NT2/D1 (cell line): ENCODE data around the gene CLDND1.

Experiments used
- DNase-seq: peaks from one replicate; pipeline ENCODE4 v3.0.0-alpha.2; 2011; ENCODE audit warnings: low read depth, low spot score
- H3K27me3 ChIP-seq: 2 replicates; pipeline ENCODE4 v1.6.0; 2011; ENCODE audit warnings: mild to moderate bottlenecking; ENCODE audit not compliant: insufficient read length, insufficient read depth
- H3K36me3 ChIP-seq: 2 replicates; pipeline ENCODE4 v1.6.1; 2011; ENCODE audit warnings: mild to moderate bottlenecking, low read length, mixed read lengths; ENCODE audit not compliant: insufficient read depth, insufficient read length
- H3K4me1 ChIP-seq: 2 replicates; pipeline ENCODE4 v1.5.1; 2011; ENCODE audit not compliant: insufficient read depth, insufficient read length
- H3K4me3 ChIP-seq: 2 replicates; pipeline ENCODE4 v1.5.1; 2011; ENCODE audit warnings: low read depth; ENCODE audit not compliant: insufficient read length
- H3K9ac ChIP-seq: 2 replicates; pipeline ENCODE4 v1.6.0; 2011; ENCODE audit warnings: low read depth; ENCODE audit not compliant: insufficient read length
- H3K9me3 ChIP-seq: 2 replicates; pipeline ENCODE4 v1.5.1; 2011; ENCODE audit warnings: mild to moderate bottlenecking, low read length; ENCODE audit not compliant: insufficient read depth
- SUZ12 ChIP-seq: IDR thresholded peaks from 2 replicates; pipeline ENCODE4 v1.6.1; 2011; ENCODE audit not compliant: insufficient read length, insufficient read depth; ENCODE audit errors: extremely low read depth
- YY1 ChIP-seq: IDR thresholded peaks from 2 replicates; pipeline ENCODE4 v1.6.1; 2011; ENCODE audit not compliant: insufficient read length, insufficient read depth
- ZNF274 ChIP-seq: IDR thresholded peaks from 2 replicates; pipeline ENCODE4 v1.6.1; 2011; ENCODE audit warnings: mild to moderate bottlenecking, low read depth, low read length

Gene CLDND1

GRCh38 chr3:98497381-98497780, 25.3 kb downstream of the CLDND1 start, which contains the start of gene OR5K2:
OR5K2 (plus strand) TSS chr3:98497681; CDS start chr3:98497681, 0 bp downstream.
- H3K4me1 ChIP-seq: no peaks in the 10 kb centered on the region
- no peak within 1 kb of the TSS for H3K4me3 ChIP-seq
- H3K9ac ChIP-seq: no peak within 1 kb of the TSS
- TF ChIP-seq SUZ12 (no peak), ZNF274 (no peak), YY1 (no peak)
- H3K36me3 ChIP-seq: no peaks in the 10 kb centered on the region
- no peaks in the 10 kb centered on the region for H3K9me3 ChIP-seq
- H3K27me3 ChIP-seq: no peaks in the 10 kb centered on the region
- DNase-seq: no peak

DNA sequence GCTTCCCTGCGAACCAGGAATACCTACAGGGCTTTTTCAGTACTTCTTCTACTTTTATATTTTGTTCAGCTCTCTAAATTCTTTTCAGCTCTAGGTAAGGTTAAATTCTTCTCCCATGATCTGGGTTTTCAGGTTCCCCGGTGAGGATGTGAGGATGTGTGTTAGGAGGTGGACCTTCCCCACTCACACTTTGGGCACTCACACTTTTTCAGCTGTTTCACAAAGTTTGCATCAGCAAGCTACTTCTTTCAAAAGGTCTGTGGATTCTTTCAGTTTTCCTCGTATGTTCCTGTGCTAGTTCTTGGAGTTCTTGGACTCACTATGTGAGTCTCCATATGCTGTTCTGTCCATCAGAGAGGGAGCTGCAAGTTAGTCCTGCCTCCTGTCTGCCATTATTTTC, 39.1 kb downstream of the CLDND1 start:
- Histone ChIP-seq H3K27me3 (no peaks in the 10 kb centered on the region), H3K4me3 (no peak overlapping the region), H3K9ac (no peak overlapping the region), H3K9me3 (no peaks in the 10 kb centered on the region; the same call in 1 of the 2 replicates), H3K4me1 (no peaks in the 10 kb centered on the region), H3K36me3 (no peaks in the 10 kb centered on the region)
- TF ChIP-seq SUZ12: no peak
- TF ChIP-seq YY1: no peak
- TF ChIP-seq ZNF274: no peak
- no peak for DNase-seq

DNA sequence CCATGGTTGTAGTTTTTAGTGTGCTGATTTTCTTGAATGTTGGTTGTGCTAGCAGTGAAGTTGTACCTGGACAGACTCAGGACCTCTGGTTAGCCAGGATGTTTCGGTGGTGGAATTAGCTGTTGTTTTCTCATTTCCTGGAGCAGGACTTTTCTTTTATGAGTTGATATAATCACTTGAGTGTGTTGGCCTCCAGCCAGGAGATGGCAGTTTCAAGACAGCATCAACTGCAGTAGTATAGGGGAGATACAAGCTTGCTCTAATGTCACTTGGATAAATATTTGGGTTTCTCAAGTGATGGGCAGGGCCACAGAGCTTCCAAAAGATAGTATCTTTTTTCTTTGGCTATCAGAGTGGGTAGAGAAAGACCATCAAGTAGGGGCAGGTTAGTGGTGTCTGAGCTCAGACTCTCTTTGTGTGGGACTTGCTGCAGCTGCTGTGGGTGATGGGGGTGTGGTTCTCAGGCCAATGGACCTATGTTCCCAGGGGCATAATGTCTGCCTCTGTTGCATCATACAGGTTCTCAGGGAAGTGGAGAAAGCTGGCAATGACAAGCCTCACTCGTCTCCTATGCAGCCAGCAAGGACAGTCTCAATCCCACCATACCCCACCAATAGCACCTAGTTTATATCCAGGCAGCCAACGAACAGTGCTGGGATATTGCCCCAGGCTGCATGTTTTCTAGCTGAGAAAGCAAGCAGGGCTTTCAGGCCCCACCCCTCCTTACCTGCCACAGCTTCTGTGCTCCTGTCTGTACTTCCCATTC, 39.8 kb downstream of the CLDND1 start:
- TF ChIP-seq YY1 (no peak), SUZ12 (no peak), ZNF274 (no peak)
- Histone ChIP-seq H3K4me1 (no peaks in the 10 kb centered on the region), H3K9ac (no peak overlapping the region), H3K4me3 (no peak overlapping the region), H3K9me3 (no peaks in the 10 kb centered on the region), H3K27me3 (no peaks in the 10 kb centered on the region), H3K36me3 (no peaks in the 10 kb centered on the region)
- DNase-seq: no peak
